Activated naive CD4-positive, alpha-beta T cell treated with anti-CD3 and anti-CD28 coated beads, Interleukin-2, amount 50 U/mL, for 72 hours (primary cell): ENCODE results near the gene MUC13. TPM values are rescaled to one million over a fixed set of nuclear protein-coding genes. Genes with fewer than 3 reads are reported as not detected.
A peak's percentile ranks its signal among the peaks of the same experiment; 100 is the strongest.
"Not testable (repeated sequence)": the region's sequence is repeated elsewhere in the genome, so short reads cannot be mapped to it uniquely, and the experiment has no call there.

ENCODE experiments used
- ATAC-seq, 2 donors: fragments of 150-1000 bp; cut with Tn5 transposase; 2 replicates each; pipeline ENCODE4 v1.10.0; 2021; ENCODE audit warnings: mild to moderate bottlenecking in 2 of 2, moderate library complexity in 2 of 2
- DNase-seq, 2 donors: peaks; one replicate each; pipeline ENCODE4 v3.0.0; 2021 to 2022; ENCODE audit warnings: low spot score in 2 of 2
- H3K27ac Mint-ChIP-seq, 2 donors: one replicate each; pipeline ENCODE4 v1.8.0; 2022; ENCODE audit warnings: mild to moderate bottlenecking in 2 of 2, mixed read lengths in 2 of 2
- H3K36me3 Mint-ChIP-seq, 2 donors: one replicate each; pipeline ENCODE4 v1.8.0; 2022; ENCODE audit warnings: mixed read lengths in 2 of 2
- H3K9me3 Mint-ChIP-seq, 2 donors: one replicate each; pipeline ENCODE4 v1.8.0; 2022; ENCODE audit warnings: mixed read lengths in 2 of 2
- total RNA-seq, 2 donors: library from RNA; stranded (reverse); gene quantifications; one replicate each; pipeline ENCODE4 v1.2.3, GENCODE V29; 2022

Gene MUC13
- total RNA-seq, 2 donors from 2014 or later, result not detected

- Mint-ChIP-seq H3K36me3 (no peaks in the 10 kb centered on the region), H3K9me3 (peaks cover 0 to 4% of the 10 kb centered on the region in 2 donors), H3K27ac (no peak overlapping the region)
- no peak for DNase-seq
- no peak for ATAC-seq
Observed at GRCh38 chr3:124960105-124960504, 25.6 kb upstream of the MUC13 start.

- H3K9me3 Mint-ChIP-seq, ATAC-seq, H3K27ac Mint-ChIP-seq, DNase-seq, H3K36me3 Mint-ChIP-seq: not testable (repeated sequence)
Observed at GRCh38 chr3:124957951-124958350, 23.4 kb upstream of the MUC13 start.

GRCh38 chr3:124952282-124952855 is 17.8 kb upstream of the MUC13 start:
- ATAC-seq, result no peak
- Mint-ChIP-seq H3K36me3 (no peaks in the 10 kb centered on the region), H3K27ac (no peak overlapping the region), H3K9me3 (peaks cover 0 to 4% of the 10 kb centered on the region in 2 donors)
- no peak for DNase-seq

GRCh38 chr3:124951511-124952281 is 17.1 kb upstream of the MUC13 start:
- no peaks in the 10 kb centered on the region for H3K9me3 Mint-ChIP-seq
- H3K36me3 Mint-ChIP-seq, result no peaks in the 10 kb centered on the region
- no peak for ATAC-seq
- DNase-seq, result no peak
- H3K27ac Mint-ChIP-seq, result no peak overlapping the region

GRCh38 chr3:124950026-124950425 is 15.5 kb upstream of the MUC13 start:
- H3K27ac Mint-ChIP-seq, result no peak overlapping the region
- DNase-seq (no peak), ATAC-seq (no peak)
- H3K36me3 Mint-ChIP-seq, result no peaks in the 10 kb centered on the region
- H3K9me3 Mint-ChIP-seq, result no peaks in the 10 kb centered on the region

GRCh38 chr3:124942613-124943012 is 8.1 kb upstream of the MUC13 start:
- Mint-ChIP-seq H3K9me3 (no peaks in the 10 kb centered on the region), H3K36me3 (no peaks in the 10 kb centered on the region), H3K27ac (no peak overlapping the region)
- no peak for ATAC-seq
- DNase-seq, result no peak

- no peak for DNase-seq
- peak overlapping the region in 1 of 2 donors; percentile 36 for H3K27ac Mint-ChIP-seq
- no peak for ATAC-seq
- H3K9me3 Mint-ChIP-seq, result no peaks in the 10 kb centered on the region
- H3K36me3 Mint-ChIP-seq, result no peaks in the 10 kb centered on the region
Observed at GRCh38 chr3:124941771-124942170, 7.2 kb upstream of the MUC13 start.

- DNase-seq (no peak), ATAC-seq (no peak)
- Mint-ChIP-seq H3K9me3 (no peaks in the 10 kb centered on the region), H3K27ac (no peak overlapping the region), H3K36me3 (no peaks in the 10 kb centered on the region)
Observed at GRCh38 chr3:124939661-124940060, 5.1 kb upstream of the MUC13 start.

- ATAC-seq (no peak), DNase-seq (no peak)
- no peaks in the 10 kb centered on the region for H3K36me3 Mint-ChIP-seq
- H3K9me3 Mint-ChIP-seq, result no peaks in the 10 kb centered on the region
- H3K27ac Mint-ChIP-seq, result no peak overlapping the region
Observed at GRCh38 chr3:124938896-124939295, 4.3 kb upstream of the MUC13 start.

- Mint-ChIP-seq H3K27ac (no peak overlapping the region), H3K36me3 (no peaks in the 10 kb centered on the region), H3K9me3 (no peaks in the 10 kb centered on the region)
- ATAC-seq (no peak), DNase-seq (no peak)
Observed at GRCh38 chr3:124937049-124937448, 2.5 kb upstream of the MUC13 start.

GRCh38 chr3:124935794-124936542 is 1.4 kb upstream of the MUC13 start:
- H3K9me3 Mint-ChIP-seq, result no peaks in the 10 kb centered on the region
- no peak overlapping the region for H3K27ac Mint-ChIP-seq
- DNase-seq (no peak), ATAC-seq (no peak)
- no peaks in the 10 kb centered on the region for H3K36me3 Mint-ChIP-seq

GRCh38 chr3:124935264-124935663 is 713 bp upstream of the MUC13 start:
- DNase-seq, result no peak
- no peaks in the 10 kb centered on the region for H3K9me3 Mint-ChIP-seq
- no peaks in the 10 kb centered on the region for H3K36me3 Mint-ChIP-seq
- H3K27ac Mint-ChIP-seq, result no peak overlapping the region
- ATAC-seq, result no peak

GRCh38 chr3:124928333-124929202 is 6.0 kb downstream of the MUC13 start:
- H3K27ac Mint-ChIP-seq, result no peak overlapping the region
- DNase-seq, result peak in 1 of 2 donors; percentile 58
- no peaks in the 10 kb centered on the region for H3K9me3 Mint-ChIP-seq
- ATAC-seq, result peak; percentile 46 to 64
- H3K36me3 Mint-ChIP-seq, result no peaks in the 10 kb centered on the region

- ATAC-seq (no peak), DNase-seq (no peak)
- Mint-ChIP-seq H3K36me3 (no peaks in the 10 kb centered on the region), H3K27ac (no peak overlapping the region), H3K9me3 (no peaks in the 10 kb centered on the region)
Observed at GRCh38 chr3:124927574-124928045, 6.9 kb downstream of the MUC13 start.

- H3K9me3 Mint-ChIP-seq, result no peaks in the 10 kb centered on the region
- H3K36me3 Mint-ChIP-seq, result no peaks in the 10 kb centered on the region
- no peak overlapping the region for H3K27ac Mint-ChIP-seq
- DNase-seq, result no peak
- ATAC-seq, result no peak
Observed at GRCh38 chr3:124926426-124927101, 8.0 kb downstream of the MUC13 start.

- Mint-ChIP-seq H3K36me3 (no peaks in the 10 kb centered on the region), H3K9me3 (no peaks in the 10 kb centered on the region), H3K27ac (no peak overlapping the region)
- ATAC-seq (no peak), DNase-seq (no peak)
Observed at GRCh38 chr3:124924741-124925140, 9.8 kb downstream of the MUC13 start.
